Umbilical cord (tissue), 2 donors: ENCODE measurements around the gene RNF145. TPM values are rescaled to one million over a fixed set of nuclear protein-coding genes. Genes with fewer than 3 reads are reported as not detected.

Source experiments
- DNase-seq: peaks from one replicate; pipeline ENCODE4 v3.0.0-alpha.2; 2015; ENCODE audit warnings: low spot score
- total RNA-seq: library from RNA; depleted of rRNA; stranded (reverse); fragments of >200 nt; gene quantifications from one replicate; pipeline ENCODE4 v1.2.3, GENCODE V29; 2014; ENCODE audit warnings: low replicate concordance; ENCODE audit not compliant: insufficient read depth

Gene RNF145
- total RNA-seq, 1 donor from 2014 or later, result 57.5 TPM

GRCh38 chr5:159112436-159112835 is 96.9 kb downstream of the RNF145 start:
- no peak for DNase-seq

Other genes starting within 250 kb of the RNF145 start
- gene EBF1, start 109.6 kb downstream of the RNF145 start, total RNA-seq, result 49.1 TPM
- gene UBLCP1, start 53.7 kb upstream of the RNF145 start, total RNA-seq, result 20.7 TPM
- gene IL12B, start 120.9 kb upstream of the RNF145 start, total RNA-seq, result 1.7 TPM